GM19324 (cell line): ENCODE results near the gene SIM2.

Experiments used
- ATAC-seq: cut with Tn5 transposase; IDR thresholded peaks from one replicate; pipeline ENCODE4 v1.9.1; 2021; ENCODE audit warnings: mild to moderate bottlenecking, moderate library complexity; ENCODE audit not compliant: unreplicated experiment, low FRiP score

The SIM2 gene

GRCh38 chr21:36732761-36733160 is 33.8 kb downstream of the SIM2 start:
- ATAC-seq, result no peak

- ATAC-seq, result no peak
Measured at GRCh38 chr21:36733857-36734256, 34.9 kb downstream of the SIM2 start.

- no peak for ATAC-seq
Measured at GRCh38 chr21:36734367-36735200, 35.7 kb downstream of the SIM2 start.

GRCh38 chr21:36735201-36735515 is 36.2 kb downstream of the SIM2 start:
- ATAC-seq, result no peak

DNA sequence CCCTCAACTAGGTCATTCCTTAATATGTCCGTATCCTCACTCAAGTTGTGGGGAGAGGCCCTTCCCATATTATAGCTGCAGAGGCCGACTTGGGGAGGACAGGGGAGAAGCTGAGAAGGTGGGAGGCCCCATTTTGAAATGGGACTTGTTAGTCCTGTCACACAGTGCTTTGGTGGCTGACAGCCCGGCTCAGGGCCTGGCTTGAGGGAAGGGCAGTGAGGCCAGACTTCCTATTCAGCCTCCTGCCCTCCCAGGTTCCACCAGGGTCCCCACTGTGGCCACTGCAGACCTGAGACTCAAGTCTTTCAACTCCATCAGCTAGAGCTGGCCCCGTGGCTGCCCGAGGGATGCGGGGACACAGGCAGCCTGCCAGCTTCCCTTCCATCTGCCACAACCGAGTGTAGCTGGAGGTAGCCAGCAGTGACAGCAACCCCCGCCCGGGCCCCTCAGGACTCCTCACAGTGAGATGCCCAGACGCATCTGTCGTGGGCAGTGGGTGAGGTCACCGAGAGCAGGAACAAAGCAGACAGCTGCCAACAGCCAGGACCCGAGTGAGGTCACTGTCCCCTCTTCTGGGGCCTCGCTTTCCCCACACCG is 36.9 kb downstream of the SIM2 start:
- no peak for ATAC-seq

DNA sequence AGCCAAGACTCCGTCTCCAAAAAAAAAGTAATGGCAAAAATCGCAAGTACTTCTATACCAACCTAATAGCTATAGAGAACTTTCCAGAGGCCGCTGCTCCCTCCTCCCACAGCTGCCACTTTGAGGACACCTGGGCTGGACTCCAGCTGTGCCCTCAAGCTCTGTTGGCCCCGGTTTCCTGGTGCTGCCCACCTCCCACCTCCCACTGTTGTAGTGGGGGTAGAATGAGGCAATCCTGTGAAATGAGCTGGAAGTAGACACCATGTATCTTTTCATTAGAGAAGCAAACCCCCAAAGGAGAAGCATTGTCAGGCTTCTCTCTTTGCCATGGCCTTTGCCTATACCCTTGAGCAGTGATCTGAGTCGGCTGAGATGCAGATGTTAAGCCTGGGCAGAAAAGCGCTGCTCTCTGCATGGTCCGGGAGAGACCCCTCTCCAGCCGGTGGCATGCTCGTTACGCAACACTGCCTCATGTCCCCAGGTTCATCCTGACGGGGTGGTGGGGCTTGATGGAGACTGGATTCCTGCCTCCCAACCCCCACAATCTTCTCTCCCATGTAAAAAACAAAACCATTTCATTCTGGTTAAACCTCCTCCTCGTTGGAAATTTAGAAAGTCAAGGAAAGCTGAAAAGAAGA is 39.7 kb downstream of the SIM2 start:
- no peak for ATAC-seq

- no peak for ATAC-seq
Measured at GRCh38 chr21:36741506-36741905, 42.6 kb downstream of the SIM2 start.

DNA sequence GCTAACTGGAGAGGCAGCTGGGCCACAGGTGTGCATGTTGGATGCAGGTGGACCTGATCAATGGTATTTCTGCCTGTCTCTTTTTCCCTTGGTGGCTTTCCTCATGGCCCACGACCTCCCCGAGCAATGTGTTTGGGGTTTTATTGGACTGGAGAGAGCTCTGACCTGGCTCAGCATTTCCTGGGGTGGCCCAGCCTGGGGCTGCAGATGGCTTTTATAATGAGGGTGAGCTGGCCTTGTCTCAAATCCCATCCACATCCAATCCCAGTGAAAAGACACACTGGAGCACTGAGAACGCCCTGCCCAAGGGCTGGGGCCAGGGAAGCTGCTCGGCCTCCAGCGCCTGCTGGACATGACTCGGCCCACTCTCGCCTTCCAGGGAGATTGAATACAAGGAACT is 44.1 kb downstream of the SIM2 start:
- ATAC-seq, result no peak

GRCh38 chr21:36743446-36743845 is 44.5 kb downstream of the SIM2 start:
- ATAC-seq, result no peak

GRCh38 chr21:36744190-36744559 is 45.3 kb downstream of the SIM2 start:
- no peak for ATAC-seq

DNA sequence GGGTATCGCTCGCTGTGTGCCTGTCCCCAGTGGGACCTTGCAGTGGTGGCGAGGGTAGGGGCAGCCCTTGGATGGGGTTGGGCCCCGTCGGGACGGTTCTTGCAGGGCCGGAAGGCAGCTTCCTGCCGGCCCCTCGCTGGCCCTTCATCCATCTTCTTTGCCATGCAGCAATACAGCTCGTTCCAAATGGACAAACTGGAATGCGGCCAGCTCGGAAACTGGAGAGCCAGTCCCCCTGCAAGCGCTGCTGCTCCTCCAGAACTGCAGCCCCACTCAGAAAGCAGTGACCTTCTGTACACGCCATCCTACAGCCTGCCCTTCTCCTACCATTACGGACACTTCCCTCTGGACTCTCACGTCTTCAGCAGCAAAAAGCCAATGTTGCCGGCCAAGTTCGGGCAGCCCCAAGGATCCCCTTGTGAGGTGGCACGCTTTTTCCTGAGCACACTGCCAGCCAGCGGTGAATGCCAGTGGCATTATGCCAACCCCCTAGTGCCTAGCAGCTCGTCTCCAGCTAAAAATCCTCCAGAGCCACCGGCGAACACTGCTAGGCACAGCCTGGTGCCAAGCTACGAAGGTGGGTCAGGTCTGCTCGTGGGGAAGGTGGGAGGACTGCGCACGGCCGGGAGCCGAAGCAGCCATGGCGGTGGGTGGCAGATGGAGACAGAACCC is 45.8 kb downstream of the SIM2 start:
- no peak for ATAC-seq

DNA sequence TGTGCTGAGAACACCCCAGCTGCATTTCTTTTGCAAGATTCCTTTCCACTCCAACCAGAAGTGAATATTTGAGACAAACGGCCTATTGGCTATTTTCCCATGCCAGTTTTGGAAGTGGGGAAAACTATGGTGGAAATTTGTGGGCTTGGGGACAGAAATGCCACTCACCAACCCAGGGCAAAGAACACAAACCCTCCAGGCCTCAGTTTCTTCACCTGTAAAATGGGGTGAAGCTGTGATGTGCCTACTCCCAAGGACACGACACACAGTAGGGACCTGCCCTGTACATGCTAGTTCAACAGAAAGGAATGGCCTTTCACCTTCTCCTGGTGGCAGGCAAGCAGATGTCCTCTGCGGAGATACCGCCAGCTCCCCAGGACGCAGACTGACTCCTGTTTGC is 46.5 kb downstream of the SIM2 start:
- no peak for ATAC-seq

DNA sequence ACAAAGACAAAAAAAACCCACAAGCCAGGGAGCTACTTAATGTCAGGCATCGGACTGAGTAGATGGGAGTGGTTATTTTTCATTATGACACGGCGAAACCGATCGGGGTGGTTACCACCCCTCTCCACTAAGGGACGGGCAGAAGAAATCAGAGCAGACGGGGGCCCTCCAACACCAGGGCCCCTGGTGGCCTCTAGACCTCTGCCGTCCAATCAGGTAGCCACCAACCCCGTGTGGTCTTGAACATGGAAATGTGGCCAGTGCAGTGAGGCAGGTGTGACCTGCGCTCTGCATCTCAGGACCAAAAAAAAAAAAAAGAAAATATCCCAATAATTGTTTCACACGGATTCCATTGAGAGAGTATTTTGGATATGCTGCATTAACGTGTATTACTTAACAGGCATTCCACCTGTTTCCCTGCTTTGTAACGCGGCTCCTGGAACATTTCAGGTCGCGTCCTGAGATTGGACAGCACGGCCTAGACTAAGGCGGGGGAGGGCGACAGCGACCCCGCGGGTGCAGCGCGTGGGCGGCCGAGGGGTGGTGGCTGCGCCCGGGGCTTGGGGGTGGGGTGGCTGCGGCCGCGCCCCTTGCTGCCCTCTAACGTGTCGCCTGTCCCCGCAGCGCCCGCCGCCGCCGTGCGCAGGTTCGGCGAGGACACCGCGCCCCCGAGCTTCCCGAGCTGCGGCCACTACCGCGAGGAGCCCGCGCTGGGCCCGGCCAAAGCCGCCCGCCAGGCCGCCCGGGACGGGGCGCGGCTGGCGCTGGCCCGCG is 48.3 kb downstream of the SIM2 start:
- no peak for ATAC-seq

GRCh38 chr21:36747815-36748383 is 49.0 kb downstream of the SIM2 start:
- ATAC-seq, result no peak

- ATAC-seq, result no peak
Measured at GRCh38 chr21:36749935-36750575, 51.1 kb downstream of the SIM2 start.

DNA sequence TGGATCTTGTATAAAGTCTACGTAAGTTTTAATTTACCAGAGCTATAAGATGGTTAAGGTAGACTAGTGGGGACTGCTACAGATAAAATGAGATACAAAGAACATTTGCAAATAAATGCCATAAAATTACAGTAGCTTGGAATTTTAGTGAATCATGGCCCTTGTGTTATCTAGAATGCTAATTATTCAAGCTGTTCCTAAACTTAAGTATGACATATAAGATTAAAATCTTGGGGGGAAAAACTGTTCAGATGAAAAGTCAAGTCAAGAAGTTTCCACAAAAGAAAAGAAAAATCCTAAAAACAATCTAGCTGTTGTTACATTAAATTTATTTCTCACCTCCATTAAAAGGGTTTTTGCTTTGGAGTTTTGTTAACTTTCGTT is 51.7 kb downstream of the SIM2 start:
- no peak for ATAC-seq

- no peak for ATAC-seq
Measured at GRCh38 chr21:36751383-36751782, 52.5 kb downstream of the SIM2 start.

DNA sequence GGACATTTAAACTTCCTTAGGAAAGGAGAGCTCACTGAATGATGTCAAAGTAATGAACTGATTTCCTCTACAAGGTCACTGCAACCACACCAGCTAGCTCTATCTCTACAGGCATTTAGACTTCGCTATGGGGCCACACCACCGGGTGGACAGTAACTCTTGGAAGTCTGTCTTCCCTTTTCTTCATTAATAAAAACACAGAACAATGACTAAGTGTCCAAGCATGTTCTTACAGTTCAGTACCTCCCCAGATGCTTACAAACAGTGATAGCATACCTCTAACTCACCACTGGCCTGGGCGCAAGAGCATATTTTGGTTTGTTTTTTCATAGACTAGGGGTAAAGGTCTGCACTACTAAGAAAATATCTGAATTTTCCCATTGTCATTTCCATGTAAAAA is 54.6 kb downstream of the SIM2 start:
- ATAC-seq, result no peak

DNA sequence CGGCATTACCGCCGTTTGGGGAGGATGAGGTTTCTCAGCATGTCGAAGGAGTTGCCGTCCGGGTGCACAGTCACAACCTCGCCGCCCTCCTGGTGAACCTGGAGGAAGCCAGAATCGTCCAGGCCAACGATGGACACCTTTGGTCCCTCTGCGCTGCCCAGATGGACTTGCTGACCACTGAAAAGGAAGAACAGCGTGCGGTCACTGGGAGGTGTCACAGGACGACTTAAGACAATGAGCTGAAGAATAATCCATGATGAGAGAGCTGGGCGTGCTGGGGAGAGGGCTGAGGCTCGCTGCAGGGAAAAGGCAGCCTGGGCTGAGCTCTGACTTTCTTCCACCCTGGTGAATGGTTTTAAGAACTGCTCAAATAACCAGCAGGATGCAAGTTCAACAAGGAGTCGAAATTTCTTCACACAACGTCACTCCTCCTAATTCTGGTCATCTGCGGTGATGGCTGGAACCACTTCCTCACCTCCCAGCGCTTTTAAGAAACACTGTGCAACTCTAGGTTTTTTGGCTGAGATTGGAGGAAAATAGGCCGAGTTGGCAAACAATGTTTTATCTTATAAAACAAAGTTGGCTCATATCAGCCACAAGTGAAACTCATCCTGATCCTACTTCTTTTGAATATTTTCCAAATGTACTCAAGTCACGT is 55.5 kb downstream of the SIM2 start:
- no peak for ATAC-seq
